Neural cell (in vitro differentiated cells): ENCODE results near the gene IFRD2.

Source experiments
- CTCF ChIP-seq: fragments of 450-650 bp; IDR thresholded peaks from 2 replicates; pipeline ENCODE4 v1.5.1; 2014; ENCODE audit warnings: antibody characterized with exemption, mild to moderate bottlenecking, moderate library complexity; ENCODE audit not compliant: poor library complexity, severe bottlenecking
- EP300 ChIP-seq: fragments of 450-650 bp; conservative IDR thresholded peaks from 2 replicates; pipeline ENCODE4 v1.6.1; 2014; ENCODE audit warnings: antibody characterized with exemption, mild to moderate bottlenecking, moderate library complexity; ENCODE audit not compliant: poor library complexity, severe bottlenecking
- EZH2 ChIP-seq: fragments of 200-600, 300-800 bp; shearing (Covaris generic), sonication (generic); IDR thresholded peaks from 2 replicates; pipeline ENCODE4 v1.6.1; 2014; ENCODE audit warnings: antibody characterized with exemption, low read length, borderline replicate concordance, mild to moderate bottlenecking; ENCODE audit not compliant: insufficient read depth, poor library complexity, severe bottlenecking
- MXI1 ChIP-seq: fragments of 450-650 bp; conservative IDR thresholded peaks from 2 replicates; pipeline ENCODE4 v1.6.1; 2014; ENCODE audit warnings: antibody characterized with exemption, mild to moderate bottlenecking; ENCODE audit not compliant: poor library complexity, severe bottlenecking
- POLR2AphosphoS5 ChIP-seq: IDR thresholded peaks from 2 replicates; pipeline ENCODE4 v1.6.1; 2012
- RAD21 ChIP-seq: fragments of 450-650 bp; conservative IDR thresholded peaks from 2 replicates; pipeline ENCODE4 v1.6.1; 2014; ENCODE audit warnings: antibody characterized with exemption, mild to moderate bottlenecking, moderate library complexity
- REST ChIP-seq: IDR thresholded peaks from 2 replicates; pipeline ENCODE4 v1.6.1; 2012; ENCODE audit warnings: borderline replicate concordance
- SMC3 ChIP-seq: fragments of 450-650 bp; conservative IDR thresholded peaks from 2 replicates; pipeline ENCODE4 v1.6.1; 2014; ENCODE audit warnings: antibody characterized with exemption, mild to moderate bottlenecking, moderate library complexity; ENCODE audit not compliant: poor library complexity
- TAF1 ChIP-seq: IDR thresholded peaks from 2 replicates; pipeline ENCODE4 v1.6.1; 2012; ENCODE audit warnings: low read depth

GRCh38 chr3:50318615-50319014, 26.4 kb upstream of the IFRD2 start:
- TF ChIP-seq EP300 (no peak), CTCF (no peak), EZH2 (no peak), MXI1 (no peak), POLR2AphosphoS5 (no peak), TAF1 (no peak), REST (no peak), RAD21 (no peak), SMC3 (no peak)
